ENCODE data around the gene CAMK2N2.
"Not testable (repeated sequence)": the region's sequence is repeated elsewhere in the genome, so short reads cannot be mapped to it uniquely, and the experiment has no call there.

CAMK2N2 gene

DNA sequence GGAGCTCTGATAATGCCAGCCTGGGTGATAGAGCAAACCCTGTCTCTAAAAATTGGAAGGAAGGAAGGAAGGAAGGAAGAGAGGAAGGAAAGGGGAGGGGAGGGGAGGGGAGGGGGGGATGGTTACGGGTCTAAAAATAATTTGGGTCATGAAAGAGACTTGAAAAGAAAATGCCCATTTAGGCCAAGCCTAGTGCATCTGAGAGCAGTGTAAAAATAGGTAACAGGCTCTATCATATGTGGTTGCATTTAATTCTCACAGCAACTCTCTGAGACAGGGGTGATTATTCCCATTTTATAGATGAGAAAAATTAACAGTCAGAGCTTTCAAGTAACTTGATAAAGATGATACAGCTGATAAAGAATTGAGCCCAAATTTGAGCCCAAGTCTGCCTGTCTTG lies 10.9 kb upstream of the CAMK2N2 start:
- no peak for ATAC-seq

DNA sequence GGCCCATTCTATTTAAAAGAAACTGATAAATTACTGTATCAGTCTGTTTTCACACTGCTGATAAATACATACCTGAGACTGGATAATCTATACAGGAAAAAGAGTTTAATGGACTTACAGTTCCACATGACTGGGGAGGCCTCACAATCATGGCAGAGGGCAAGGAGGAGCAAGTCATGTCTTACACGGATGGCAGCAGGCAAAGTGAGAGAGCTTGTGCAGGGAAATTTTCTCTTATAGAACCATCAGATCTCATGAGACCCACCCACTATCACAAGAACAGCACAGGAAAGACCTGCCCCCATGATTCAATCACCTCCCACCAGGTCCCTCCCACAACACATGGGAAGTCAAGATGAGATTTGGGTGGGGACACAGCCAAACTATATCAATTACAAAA lies 5.9 kb upstream of the CAMK2N2 start:
- ATAC-seq: not testable (repeated sequence)

DNA sequence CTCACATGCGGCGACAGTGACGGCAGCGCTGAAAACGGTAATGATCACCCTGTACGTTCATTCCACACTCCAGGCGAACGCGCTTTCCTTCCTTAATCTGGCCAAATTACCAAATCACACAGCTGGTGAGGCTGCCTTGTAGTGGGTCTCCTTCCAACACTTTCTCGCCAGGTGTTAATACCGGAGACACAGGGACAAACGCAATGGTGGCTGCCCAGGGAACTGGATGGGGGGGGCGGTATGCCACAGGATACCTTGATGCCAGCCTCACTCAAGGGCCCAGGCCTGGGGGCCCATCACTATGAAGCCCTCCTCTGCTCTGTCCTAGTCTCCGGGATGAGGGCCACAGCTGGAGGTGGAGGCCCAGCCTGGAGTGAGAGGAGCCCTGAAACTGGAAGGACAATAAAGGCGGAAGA lies 1.4 kb upstream of the CAMK2N2 start:
- no peak for ATAC-seq

DNA sequence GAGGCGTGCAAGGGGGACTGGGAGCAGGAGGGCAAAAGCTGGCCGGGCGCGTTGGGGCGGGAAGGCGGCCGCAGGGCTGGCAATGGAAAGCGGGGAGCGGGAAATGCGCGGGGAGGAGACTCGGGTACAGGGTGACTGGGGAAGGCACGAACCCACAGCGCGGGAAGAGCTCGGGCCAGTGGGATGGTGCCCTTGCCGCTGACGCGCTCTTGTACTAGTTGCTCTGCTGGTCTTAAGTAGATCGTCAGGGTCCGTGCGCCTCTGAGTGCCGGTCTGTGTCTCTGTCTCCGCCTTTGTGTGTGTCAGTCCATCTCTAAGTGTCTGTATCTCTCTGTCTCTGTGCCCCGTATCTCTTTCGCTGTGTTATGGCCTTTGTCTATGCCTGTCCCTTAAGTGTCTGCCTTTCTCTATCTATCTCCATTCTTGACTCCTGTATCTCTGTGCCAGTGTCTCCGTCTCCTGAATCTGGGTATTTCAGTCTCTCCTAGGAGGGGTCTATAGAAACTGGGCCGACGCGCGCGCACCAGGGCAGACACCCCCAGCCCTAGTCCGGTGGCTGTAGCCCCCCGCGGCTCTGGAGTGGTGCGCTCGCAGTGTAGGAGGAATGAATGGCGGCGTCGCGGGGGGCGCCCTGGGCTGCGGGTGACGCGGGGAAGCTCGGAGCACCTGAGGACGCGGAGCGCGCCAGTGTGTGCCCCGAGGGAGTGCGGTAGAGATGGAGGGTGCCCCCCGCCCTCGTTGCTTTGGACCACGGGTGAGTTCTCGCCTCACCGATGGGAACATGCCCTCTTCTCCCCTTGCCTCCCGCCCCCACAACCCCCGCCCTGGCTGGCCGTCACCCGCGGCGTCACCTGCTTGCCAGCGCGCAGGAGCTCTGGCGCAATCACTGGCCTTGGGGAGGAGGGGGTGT lies 756 bp upstream of the CAMK2N2 start:
- peak; percentile 20 to 23 for ATAC-seq

DNA sequence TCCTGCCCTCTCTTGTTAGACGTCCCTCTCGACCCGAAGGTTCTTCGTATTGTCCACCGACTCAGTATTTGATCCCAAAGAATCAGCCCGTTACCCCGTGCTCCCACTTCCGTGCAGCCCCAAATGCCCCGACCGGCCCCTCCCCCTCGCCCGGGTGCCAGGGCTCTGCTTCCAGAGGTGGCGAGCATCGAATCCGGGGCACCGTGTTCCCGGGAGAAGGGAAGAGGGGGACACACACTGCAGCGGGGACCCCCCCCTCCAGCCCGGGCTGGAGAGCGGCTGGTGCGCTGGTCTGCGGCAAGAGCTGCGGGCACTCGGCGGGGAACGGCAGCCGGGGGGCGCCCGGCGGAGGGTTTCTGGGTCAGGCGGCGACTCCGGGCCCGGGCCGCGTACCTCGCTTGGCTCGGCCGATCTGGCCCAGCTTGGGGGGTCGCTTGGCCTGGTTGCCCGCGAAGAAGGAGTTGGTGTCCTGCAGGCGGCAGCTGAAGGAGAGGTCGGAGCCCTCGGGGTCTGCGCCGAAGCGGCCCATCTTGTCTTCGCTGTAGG lies 556 bp downstream of the CAMK2N2 start:
- no peak for ATAC-seq

DNA sequence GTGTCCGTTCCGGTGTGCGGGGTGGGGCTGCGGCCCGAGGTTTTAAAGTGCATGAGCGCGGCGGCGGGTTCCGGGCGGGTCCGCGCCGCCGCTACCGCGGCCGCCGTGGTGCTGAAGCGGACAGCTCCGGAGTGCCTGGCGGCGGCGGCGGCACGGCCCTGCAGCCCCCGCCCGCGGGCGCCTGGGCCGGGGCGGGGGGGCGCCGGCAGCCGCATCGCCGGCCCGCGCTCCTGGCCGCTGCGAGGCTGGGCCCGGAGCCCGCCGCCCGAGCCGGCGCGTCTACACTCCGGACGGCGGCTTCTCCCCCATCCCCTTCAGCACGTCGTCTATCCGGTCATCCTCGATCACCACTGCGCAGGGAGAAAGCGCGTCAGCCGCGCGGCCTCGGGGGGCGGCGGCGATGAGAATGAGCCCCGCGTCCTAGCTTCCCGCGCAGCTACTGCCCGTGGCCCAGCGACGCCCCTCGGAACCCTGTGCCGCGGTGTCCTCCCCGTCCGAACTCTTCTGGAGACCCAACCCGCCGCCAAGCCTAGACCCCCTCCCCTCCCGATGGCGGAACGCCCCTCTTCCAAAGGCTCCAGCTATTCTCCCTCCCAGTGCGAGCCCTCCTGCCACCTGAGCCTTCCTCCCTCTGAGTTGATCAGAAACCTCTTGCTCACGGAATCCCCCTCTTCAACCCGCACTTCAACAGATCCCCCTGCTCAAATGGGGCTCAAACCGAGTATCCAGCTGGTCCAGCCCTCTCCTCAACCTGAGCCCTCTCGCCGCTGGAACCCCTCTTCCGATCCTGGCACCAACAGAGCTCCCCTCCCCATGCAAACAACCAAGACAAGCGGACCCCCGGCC lies 1.3 kb downstream of the CAMK2N2 start:
- ATAC-seq: peak; percentile 18 to 31

DNA sequence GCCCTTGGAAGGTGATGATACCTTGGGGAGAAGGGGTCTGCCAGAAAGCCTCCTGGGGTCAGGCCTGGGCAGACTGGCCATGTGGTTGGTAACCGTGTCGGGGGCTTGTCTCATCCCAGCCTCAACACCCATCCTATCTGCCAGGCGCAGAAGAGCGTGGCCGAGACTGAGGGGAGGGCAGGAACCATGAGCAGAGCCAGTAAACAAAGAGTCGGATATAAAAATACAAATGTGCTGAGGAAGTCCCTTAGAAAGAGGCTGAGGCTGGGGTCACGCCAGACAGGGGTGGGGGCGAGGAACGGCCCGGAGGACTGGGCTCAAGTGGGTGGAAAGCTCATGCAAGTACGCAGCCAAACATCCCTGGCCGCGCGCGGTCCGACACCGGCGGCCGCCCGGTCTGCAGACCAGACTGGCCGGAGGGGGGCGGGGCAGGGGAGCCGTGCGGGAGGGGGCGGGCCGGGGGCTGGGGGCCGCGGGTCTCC lies 1.9 kb downstream of the CAMK2N2 start:
- ATAC-seq: no peak

DNA sequence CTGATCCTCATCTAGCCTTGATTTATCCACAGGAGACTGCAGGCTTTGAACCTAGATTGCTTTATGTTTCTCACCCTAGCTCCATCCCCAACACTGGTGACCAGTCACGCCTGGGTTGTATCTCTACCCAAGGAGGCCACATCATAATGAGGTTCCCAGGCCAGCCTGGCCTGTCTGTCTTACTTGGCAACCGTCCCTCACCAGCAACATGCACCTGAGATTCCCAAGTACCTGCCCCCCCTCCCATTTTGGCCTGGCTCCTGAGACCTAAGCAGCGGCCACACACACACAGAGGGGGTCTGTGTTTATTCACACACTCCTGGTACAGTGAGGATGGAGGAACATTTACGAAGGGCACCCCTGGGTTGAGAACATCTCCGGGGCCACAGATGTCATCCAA lies 2.4 kb downstream of the CAMK2N2 start:
- ATAC-seq: no peak

DNA sequence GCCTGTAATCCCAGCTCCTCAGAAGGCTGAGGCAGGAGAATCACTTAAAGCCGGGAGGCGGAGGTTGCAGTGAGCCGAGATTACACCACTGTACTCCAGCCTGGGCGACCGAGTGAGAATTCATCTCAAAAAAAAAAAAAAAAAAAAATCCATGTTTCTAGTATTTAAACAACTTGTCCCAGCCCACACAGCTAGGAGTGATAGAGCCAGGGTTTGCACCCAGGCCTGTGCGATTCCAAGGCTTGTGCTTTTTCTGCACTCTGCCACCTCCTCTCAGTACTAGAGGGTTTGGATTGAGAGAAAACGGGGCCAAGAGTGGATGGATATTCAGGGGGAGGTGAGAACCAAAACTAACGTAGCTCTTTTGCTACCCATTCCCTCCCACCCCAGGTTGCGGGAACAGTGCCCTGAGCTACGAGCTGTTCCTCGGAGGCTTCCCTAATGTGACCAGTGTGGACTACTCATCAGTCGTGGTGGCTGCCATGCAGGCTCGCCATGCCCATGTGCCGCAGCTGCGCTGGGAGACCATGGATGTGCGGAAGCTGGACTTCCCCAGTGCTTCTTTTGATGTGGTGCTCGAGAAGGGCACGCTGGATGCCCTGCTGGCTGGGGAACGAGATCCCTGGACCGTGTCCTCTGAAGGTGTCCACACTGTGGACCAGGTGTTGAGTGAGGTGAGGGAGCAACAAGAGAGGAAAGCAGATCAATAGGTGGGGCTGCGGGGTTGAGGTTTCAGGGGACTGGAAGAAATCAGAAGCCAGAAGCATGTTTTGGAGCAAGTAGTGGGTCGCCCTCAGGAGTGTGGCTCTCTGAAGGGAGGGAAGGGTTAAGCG lies 4.1 kb downstream of the CAMK2N2 start:
- no peak for ATAC-seq

DNA sequence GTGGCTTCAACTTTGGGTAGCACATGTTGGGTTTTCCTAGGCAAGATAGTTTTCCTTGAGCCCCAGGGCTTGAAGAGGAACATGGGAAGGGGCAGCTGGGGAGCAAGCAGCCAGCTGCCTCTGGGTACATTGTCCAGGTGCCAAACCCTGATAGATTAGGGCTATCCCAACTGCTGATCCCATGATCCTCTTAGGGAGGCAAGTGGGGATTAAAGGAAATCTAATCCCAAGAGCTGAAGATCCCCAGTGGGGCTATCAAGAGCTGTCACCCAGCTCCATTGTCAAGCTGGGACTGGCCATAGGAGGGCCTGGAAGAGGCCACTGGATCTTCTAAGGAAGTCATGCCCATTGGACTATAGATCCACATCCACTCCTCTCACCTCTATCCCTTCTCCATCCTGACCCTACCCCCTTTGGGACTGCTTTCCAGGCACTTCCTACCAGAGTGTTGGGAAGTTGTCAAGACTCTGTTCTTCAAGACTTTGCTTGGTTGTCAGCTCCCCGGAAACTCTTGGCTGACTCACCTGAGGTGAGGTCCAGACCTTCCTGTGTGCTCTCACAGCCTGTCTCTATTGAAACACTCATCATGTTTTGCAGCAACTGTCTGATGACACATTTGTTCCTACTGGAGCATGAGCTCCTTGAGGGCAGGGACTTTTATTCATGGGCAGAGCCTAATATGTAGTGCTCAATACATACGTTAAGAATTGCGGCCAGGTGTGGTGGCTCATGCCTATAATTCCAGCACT lies 5.9 kb downstream of the CAMK2N2 start:
- peak; percentile 82 to 87 for ATAC-seq

DNA sequence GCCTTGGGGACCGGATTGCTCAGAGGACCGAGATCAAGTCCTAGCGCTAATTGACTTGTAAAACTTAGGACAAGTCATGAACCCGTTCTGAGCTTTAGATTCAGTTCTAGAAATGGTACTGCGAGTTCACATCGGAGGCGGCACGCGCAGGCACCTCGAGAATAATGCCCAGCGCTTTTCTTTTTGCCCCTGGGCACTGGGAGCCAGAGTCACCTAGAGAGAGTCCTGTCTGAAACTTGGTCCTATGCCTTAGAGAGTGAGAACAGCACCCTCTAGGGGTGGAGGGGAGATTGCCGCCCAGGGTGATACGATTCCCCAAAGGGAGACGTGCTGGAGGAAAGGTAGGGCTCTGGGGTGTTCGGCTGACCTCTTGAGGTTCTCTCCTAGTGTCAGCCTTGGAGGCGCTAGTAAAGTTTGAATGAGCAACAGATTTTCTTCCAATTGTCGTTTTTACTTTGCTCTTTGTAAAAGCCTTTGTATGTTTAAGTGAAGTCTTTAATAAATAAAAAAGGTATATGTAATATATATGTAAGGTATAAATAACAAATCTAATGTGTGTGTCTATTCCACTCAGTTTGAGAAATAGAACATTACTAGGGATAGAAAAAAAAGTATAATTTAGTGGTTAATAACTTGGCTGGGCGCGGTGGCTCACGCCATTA lies 11.1 kb downstream of the CAMK2N2 start:
- peak; percentile 61 to 65 for ATAC-seq

DNA sequence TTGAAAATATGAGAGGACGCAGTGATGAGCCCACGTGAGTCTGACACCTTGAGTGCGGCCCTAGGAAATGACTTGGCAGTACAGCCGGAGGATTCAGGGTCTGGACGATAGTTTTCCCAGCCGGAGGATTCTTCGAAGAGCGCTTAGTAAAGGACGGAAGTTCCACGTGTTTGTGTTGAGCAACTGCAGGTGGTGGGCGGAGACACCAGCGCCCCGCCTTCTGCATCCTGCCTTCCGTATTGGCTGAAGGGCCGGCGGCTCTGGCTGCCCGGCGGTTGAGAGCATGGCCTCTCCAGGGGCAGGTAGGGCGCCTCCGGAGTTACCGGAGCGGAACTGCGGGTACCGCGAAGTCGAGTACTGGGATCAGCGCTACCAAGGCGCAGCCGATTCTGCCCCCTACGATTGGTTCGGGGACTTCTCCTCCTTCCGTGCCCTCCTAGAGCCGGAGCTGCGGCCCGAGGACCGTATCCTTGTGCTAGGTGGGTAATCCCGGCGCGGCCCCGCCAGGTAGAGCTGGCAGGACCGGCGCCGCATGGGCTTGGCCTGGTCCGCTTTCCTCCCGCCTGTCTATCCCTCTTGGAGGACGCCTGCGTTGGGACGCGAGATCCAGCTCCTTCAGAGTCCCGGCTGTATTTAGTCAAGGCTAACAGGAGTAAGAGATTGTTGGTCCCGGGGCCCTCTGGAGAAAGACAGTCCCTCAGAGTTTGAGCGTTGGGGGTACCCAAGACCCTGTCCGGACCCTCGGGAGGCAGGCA lies 11.8 kb downstream of the CAMK2N2 start, which contains the start of gene EEF1AKMT4:
Gene EEF1AKMT4, plus strand, starts transcription at position 261 of the 755 bp plus-strand sequence. Its CDS starts 23 bp downstream, at position 284.
- ATAC-seq: peak; percentile 90 to 91

DNA sequence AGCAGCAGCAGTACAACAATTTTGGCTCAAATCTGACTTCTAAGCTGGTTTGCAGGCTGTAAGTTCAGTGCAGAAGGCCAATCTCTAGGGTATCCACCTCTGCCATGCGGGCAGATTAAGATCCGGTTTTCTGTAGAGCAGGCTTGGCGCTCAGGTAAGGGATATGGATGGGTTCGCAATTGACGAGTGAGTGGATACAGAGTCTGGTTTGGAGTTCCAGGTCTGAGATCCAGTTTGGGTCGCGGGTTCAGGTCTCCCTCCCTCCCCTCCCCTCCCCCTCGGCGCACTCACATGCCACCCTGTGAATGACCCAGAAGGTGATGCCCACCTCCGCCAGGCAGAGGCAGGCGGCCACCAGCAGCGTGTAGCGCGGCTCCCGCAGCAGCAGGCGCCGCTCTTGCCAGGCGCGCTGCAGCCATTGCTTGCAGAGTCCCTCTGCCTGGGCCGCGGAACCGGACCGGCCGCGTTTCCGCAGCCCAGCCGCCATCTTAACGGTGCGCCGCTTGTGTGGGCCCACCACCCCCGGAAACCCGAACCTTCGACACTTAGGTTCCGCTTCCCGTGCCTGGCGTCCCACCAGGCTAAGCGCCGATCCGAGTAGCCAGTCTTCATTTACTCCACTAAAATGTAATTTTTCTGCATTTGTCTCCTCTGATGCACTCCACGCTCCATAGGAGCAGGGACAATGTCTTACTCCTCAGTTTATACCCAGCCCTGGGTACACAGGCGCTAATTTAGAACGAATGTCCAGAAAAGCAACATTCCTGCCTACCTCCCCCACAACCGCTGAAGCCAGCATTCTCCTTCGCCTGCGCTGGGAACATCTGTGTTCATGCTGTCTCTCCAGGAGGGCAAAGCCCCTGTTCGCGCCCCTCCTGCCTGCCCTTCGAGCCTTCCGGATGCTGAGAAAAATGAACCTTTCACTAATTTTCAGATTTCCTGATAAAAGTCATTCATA lies 12.6 kb downstream of the CAMK2N2 start, which contains the start of gene ALG3:
Gene ALG3, minus strand, starts transcription at position 509 of the 958 bp plus-strand sequence. Its CDS starts 22 bp downstream, at position 487.
- ATAC-seq: peak; percentile 41 to 52

DNA sequence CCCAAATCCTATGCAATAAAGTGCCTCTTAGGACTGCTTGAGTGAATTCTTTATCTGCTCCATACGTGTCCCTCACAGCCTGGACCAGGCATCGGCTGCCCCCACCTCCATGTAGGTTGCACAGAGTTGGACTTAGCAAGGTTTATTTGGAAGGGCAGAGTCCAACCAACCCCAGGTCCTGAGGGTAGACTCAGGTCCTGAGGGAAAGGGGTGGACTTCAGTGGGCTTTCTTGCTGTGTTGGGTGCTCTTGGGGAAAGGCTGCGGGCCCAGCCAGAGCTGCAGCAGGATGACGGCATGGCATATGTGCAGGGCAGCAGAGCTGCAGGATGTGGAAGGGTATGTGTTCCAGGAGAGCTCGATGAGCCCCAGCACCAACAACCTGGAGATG lies 19.1 kb downstream of the CAMK2N2 start:
- ATAC-seq: no peak

DNA sequence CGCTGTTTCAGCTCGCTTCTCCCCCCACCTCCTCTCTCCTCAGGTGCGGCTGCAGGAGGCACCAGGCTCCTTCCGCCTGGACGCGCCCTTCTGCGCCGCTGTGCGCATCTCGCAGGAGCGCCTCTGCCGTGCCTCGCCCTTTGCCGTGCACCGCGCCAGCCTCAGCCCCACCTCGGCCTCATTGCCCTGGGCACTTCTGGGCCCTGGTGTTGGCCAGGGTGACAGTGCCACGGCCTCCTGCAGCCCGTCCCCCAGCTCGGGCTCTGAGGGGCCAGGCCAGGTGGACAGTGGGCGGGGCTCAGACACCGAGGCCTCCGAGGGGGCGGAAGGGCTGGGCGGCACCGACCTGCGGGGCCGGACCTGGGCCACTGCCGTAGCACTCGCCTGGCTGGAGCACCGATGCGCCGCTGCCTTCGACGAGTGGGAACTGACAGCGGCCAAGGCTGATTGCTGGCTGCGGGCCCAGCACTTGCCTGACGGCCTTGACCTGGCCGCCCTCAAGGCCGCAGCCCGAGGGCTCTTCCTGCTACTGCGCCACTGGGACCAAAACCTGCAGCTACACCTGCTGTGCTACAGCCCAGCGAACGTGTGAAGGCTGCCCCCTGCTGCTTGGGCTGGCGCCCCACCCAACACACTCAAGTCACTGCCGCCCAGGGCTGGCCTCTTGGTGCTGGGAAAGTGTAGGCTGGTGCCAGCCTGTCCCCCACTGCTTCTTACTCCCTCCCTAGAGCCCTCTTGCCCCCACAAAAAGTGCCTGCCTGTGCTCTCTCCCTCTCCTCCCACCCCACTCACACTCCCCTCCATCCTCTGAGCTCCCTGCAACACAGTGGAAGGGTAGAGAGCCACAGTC lies 19.7 kb downstream of the CAMK2N2 start:
- peak; percentile 7 to 20 for ATAC-seq

DNA sequence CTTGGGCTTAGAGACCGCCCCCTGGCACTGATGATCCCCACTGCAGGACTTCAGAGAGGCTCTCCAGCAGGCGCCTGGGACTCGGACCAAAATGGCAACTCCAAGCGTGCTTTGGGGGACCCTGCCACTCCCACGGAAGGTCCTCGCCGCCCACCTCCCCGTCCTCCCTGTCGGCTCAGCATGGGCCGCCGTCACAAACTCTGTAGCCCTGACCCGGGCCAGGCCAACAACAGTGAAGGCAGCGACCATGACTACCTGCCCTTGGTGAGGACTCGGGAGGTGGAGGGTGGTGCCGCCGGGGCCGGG lies 20.3 kb downstream of the CAMK2N2 start:
- no peak for ATAC-seq

DNA sequence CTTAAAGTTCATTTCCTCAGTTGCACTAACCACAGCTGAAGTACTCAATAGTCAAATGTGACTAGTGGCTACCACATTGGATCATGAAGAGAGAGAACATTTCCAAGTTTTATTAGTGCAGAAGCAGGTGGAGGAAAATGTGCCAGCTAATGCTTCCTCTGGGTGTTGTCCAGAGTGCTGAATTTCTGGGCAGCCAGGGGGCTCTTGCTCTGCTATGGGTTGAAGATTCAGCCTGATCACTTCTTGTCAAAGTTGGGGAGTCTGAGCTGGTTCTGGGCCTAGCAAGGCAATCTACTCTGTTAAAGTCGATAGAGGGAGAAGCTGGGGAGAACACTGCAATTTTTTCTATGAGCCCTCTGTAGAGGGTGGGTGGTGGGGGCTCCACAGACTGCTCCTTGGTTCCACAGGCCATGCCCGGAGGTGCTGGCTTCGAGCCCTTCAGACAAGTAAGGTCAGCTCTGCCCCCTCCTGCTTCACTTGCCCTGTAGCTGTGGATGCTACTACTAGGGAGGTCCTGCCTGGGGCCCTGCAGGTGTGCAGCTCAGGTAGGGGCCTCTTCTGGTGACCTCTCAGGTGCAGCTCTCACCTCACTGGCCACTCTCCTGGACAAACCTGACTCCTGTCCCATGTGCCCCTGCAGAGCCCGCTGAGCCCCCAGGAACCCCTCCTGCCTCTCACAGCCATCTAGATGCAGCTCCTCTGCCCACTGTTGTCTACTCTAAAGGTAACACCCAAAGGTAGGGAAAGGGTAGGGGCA lies 20.8 kb downstream of the CAMK2N2 start:
- ATAC-seq: no peak
